GM23338 (cell line): ENCODE measurements around the gene PROKR1.

Source experiments
- CREB1 ChIP-seq: fragments of 250-450 bp; sonication (Bioruptor Pico); IDR thresholded peaks from 2 replicates; pipeline ENCODE4 v1.5.0; 2020; ENCODE audit warnings: low read depth, mild to moderate bottlenecking, moderate library complexity
- CTCF ChIP-seq, 2 experiments: fragments of 200-600 bp in 1 of 2; sonication (generic) in 1 of 2; conservative IDR thresholded peaks; 2 replicates each; pipeline versions ENCODE4 v1.5.1 to v1.6.1; 2016 to 2017; ENCODE audit warnings: antibody characterized with exemption in 2 of 2, low read depth in 2 of 2, mild to moderate bottlenecking in 2 of 2, moderate library complexity in 1 of 2
- ETS1 ChIP-seq: IDR thresholded peaks from 2 replicates; pipeline ENCODE4 v1.6.1; 2016; ENCODE audit warnings: antibody characterized with exemption
- EZH2 ChIP-seq: fragments of 200-600 bp; sonication (generic); IDR thresholded peaks from one replicate; pipeline ENCODE4 v1.8.0; 2017; ENCODE audit warnings: antibody characterized with exemption, mild to moderate bottlenecking, low read depth; ENCODE audit not compliant: unreplicated experiment
- EZH2phosphoT487 ChIP-seq: fragments of 200-600 bp; sonication (generic); IDR thresholded peaks from one replicate; pipeline ENCODE4 v1.8.1; 2018; ENCODE audit warnings: antibody characterized with exemption; ENCODE audit not compliant: unreplicated experiment
- JUNB ChIP-seq: IDR thresholded peaks from one replicate; pipeline ENCODE4 v1.6.1; 2016; ENCODE audit warnings: antibody characterized with exemption; ENCODE audit not compliant: unreplicated experiment
- NANOG ChIP-seq: IDR thresholded peaks from 2 replicates; pipeline ENCODE4 v1.6.1; 2016; ENCODE audit warnings: antibody characterized with exemption, borderline replicate concordance
- POLR2AphosphoS5 ChIP-seq: IDR thresholded peaks from 2 replicates; pipeline ENCODE4 v1.6.1; 2016; ENCODE audit warnings: antibody characterized with exemption, low read depth
- REST ChIP-seq: IDR thresholded peaks from one replicate; pipeline ENCODE4 v1.6.1; 2018; ENCODE audit warnings: antibody characterized with exemption; ENCODE audit not compliant: unreplicated experiment
- STAT1 ChIP-seq: IDR thresholded peaks from one replicate; pipeline ENCODE4 v1.6.1; 2016; ENCODE audit warnings: antibody characterized with exemption; ENCODE audit not compliant: unreplicated experiment
- ZNF114 ChIP-seq: fragments of 250-450 bp; sonication (Bioruptor Pico); IDR thresholded peaks from 2 replicates; pipeline ENCODE4 v1.5.0; 2020; ENCODE audit warnings: mild to moderate bottlenecking, moderate library complexity
- ZNF331 ChIP-seq: fragments of 250-450 bp; sonication (Bioruptor Pico); IDR thresholded peaks from 2 replicates; pipeline ENCODE4 v1.5.0; 2020; ENCODE audit warnings: low read depth, mild to moderate bottlenecking, moderate library complexity
- ZNF462 ChIP-seq: fragments of 250-450 bp; sonication (Bioruptor Pico); IDR thresholded peaks from 2 replicates; pipeline ENCODE4 v1.5.0; 2020; ENCODE audit warnings: mild to moderate bottlenecking, moderate library complexity

- TF ChIP-seq CTCF (conservative IDR thresholded peaks at IDR 0.05; ENCODE audit: low read depth in 2 of 2), result no peak
- TF ChIP-seq REST, result no peak
- no peak for TF ChIP-seq POLR2AphosphoS5
- no peak for TF ChIP-seq EZH2
- TF ChIP-seq STAT1, result no peak
- no peak for TF ChIP-seq EZH2phosphoT487
- TF ChIP-seq ZNF114 (CRISPR knock-in tag), result no peak
- TF ChIP-seq ETS1, result no peak
- TF ChIP-seq JUNB, result no peak
- TF ChIP-seq NANOG, result no peak
- no peak for TF ChIP-seq CREB1
- no peak for TF ChIP-seq ZNF331 (CRISPR knock-in tag)
- TF ChIP-seq ZNF462, result no peak
These were observed 39.3 kb upstream of the PROKR1 start for GRCh38 chr2:68604077-68604476.
